Superior temporal gyrus (tissue), 1 donor: Measurements from ENCODE around the gene TRIM62.

Experiments
- DNase-seq: peaks from one replicate; pipeline ENCODE4 v3.0.0-alpha.2; 2016; ENCODE audit errors: extremely low spot score

Gene TRIM62

GRCh38 chr1:33180226-33180910 lies 1.5 kb downstream of the TRIM62 start:
- no peak for DNase-seq

GRCh38 chr1:33178836-33179439 lies 2.9 kb downstream of the TRIM62 start:
- DNase-seq, result no peak

- no peak for DNase-seq
These were observed 3.8 kb downstream of the TRIM62 start for GRCh38 chr1:33177996-33178540.

- DNase-seq, result no peak
These were observed 5.0 kb downstream of the TRIM62 start for GRCh38 chr1:33176887-33177286.

GRCh38 chr1:33176362-33176850 lies 5.4 kb downstream of the TRIM62 start:
- peak; percentile 39 for DNase-seq

GRCh38 chr1:33175865-33176264 lies 6.0 kb downstream of the TRIM62 start:
- peak; percentile 12 for DNase-seq

GRCh38 chr1:33173091-33173490 lies 8.8 kb downstream of the TRIM62 start:
- no peak for DNase-seq

- no peak for DNase-seq
These were observed 9.6 kb downstream of the TRIM62 start for GRCh38 chr1:33171977-33172813.

GRCh38 chr1:33170351-33171274 lies 11.2 kb downstream of the TRIM62 start:
- DNase-seq, result peak; percentile 66

- DNase-seq, result peak; percentile 82
These were observed 12.4 kb downstream of the TRIM62 start for GRCh38 chr1:33169290-33170055.

GRCh38 chr1:33168556-33169289 lies 13.1 kb downstream of the TRIM62 start:
- peak; percentile 14 for DNase-seq

- no peak for DNase-seq
These were observed 14.0 kb downstream of the TRIM62 start for GRCh38 chr1:33167650-33168447.

GRCh38 chr1:33165809-33166208 lies 16.0 kb downstream of the TRIM62 start:
- DNase-seq, result no peak

- no peak for DNase-seq
These were observed 16.6 kb downstream of the TRIM62 start for GRCh38 chr1:33165209-33165608.

GRCh38 chr1:33163621-33164519 lies 18.0 kb downstream of the TRIM62 start:
- no peak for DNase-seq

- no peak for DNase-seq
These were observed 19.7 kb downstream of the TRIM62 start for GRCh38 chr1:33162141-33162540.

- peak; percentile 86 for DNase-seq
These were observed 20.7 kb downstream of the TRIM62 start for GRCh38 chr1:33161061-33161681.
